Subcutaneous adipose tissue (tissue), 4 donors: ENCODE results near the gene EPHB3. TPM values are rescaled to one million over a fixed set of nuclear protein-coding genes. Genes with fewer than 3 reads are reported as not detected.

Experiments used
- total RNA-seq, 4 donors: library from RNA; depleted of rRNA; stranded (reverse); fragments of >200 nt; gene quantifications; one replicate each; pipeline ENCODE4 v1.1.0, GENCODE V29; 2016
- TF ChIP-seq, protein P1 (sequence below): fragments of 450-650 bp; IDR thresholded peaks from one replicate; pipeline ENCODE4 v1.5.1; 2016; ENCODE audit warnings: low read depth, mild to moderate bottlenecking, control low read depth, antibody characterized with exemption, moderate library complexity

The EPHB3 gene
- total RNA-seq, 4 donors from 2014 or later, result 0.17 to 0.22 TPM; not detected in 2

DNA sequence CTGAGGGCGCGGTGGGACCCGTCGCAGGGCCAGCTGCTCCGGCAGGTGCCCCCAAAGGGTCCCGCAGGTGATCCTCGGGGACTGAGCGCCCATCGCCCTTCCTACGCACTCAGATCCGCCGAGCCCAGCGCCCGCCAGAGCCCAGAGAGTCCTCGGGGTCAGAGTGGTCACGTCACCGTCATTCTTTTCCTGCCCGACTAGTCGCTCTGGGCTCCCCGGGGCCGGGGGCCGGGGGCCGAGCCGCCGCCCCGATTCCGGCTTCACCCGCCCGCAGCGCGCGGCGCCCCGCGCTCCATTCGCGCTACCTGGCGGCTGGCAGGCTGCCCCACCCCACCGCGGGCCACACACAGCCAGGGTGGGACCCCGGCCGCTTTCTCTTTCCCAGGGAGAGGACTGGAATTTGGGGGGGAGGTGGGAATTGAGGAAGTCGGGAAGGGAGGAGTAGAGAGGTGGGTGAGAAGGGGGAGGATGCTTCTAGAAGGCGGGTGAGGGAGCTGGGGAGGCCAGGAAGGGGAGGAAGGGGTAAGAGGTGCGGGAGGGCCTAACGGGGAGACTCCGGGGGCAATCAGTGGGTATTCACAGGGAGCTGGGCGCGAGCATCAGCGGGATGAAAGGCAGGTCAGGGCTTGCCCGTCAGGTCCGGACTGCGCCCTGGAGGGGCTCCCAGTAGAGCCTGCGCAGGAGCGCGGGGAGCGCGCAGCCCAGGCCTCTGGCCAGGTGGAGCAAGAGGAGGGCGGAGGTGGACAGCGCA, 36.1 kb upstream of the EPHB3 start:
- TF ChIP-seq, protein P1, sequence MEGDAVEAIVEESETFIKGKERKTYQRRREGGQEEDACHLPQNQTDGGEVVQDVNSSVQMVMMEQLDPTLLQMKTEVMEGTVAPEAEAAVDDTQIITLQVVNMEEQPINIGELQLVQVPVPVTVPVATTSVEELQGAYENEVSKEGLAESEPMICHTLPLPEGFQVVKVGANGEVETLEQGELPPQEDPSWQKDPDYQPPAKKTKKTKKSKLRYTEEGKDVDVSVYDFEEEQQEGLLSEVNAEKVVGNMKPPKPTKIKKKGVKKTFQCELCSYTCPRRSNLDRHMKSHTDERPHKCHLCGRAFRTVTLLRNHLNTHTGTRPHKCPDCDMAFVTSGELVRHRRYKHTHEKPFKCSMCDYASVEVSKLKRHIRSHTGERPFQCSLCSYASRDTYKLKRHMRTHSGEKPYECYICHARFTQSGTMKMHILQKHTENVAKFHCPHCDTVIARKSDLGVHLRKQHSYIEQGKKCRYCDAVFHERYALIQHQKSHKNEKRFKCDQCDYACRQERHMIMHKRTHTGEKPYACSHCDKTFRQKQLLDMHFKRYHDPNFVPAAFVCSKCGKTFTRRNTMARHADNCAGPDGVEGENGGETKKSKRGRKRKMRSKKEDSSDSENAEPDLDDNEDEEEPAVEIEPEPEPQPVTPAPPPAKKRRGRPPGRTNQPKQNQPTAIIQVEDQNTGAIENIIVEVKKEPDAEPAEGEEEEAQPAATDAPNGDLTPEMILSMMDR, result no peak

DNA sequence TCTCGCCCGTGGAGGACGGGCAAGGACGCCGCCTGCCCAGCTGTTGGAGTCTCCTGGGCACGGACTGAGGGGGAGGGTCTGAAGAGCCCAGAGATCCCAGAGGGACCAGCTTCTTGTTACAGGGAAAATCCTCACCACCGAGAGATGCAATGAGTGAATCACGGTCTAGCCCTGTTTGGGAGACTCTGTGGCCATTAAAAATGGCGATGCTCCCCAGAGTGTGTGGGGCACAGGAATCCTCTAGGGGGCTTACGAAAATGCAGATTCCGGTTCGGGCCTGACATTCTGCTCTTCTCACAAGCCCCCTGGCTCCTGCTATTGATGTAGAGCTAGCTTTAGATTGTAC, 35.5 kb upstream of the EPHB3 start:
- TF ChIP-seq, protein P1, result no peak

DNA sequence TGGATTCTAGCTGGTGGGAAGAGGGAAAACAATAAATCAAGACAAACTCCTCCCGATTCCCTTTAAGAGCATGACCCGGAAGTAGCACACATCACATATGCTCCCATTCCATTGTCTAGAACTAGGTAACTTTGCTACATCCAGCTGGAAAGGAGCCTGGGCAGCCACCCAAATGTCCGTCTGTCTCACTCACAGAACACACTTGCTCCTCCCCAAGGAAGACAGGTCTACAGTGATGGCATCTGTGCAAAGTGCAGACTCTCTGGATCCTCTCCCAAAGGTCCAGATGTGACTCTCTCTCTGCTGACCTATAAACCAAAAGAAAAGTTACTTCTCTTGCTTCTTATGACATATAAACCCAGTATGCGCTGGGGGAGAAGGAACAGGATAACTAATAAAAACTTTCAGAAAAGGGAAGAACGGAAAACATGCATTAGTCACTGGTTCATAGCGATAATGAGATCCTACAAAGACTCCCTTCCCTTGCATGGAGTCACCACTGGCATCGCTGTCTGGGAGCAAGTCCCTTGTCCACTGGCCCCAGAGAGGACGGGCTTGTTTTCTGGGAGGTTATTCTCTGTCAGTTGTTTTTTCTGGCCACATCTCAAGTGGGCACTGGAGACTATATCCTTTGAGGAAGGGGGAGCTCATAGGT, 29.8 kb upstream of the EPHB3 start:
- TF ChIP-seq, protein P1, result no peak

DNA sequence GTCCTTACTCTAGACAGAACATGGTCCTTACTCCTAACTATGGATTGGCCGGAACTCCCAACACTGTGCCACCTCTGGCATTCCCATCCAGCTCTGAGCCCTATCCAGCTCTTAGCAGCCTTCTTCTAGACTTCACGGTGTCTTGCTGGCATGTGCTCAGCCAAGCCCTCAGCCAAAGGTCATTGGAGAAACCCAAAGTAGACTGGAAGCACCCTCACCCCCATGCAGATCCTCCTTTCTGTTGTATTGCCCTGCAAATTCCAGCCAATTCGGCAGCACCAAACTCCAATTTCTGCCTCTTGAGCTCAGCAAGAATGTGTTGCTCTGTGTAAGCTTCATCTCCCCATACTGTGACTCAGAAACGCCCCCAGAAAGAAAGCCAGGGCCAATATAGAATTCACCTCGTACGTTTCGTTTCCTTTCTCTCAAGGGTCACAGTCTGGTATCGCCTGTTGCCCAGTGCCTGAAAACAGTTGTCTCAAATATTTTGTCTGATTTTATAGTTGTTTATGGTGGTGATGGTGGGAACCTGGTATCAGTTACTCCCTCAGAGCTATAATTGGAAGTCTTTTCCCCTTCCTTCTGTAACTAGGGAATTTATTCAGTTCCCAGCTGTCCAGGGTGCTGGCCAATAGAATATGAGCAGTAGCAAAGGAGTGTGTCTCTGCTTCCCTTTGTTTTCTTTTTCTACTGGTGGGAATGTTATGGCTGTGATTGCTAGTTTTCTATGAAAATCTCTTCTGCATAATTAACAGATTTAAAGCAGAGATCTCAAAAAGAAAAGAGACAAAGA, 28.4 kb upstream of the EPHB3 start:
- TF ChIP-seq, protein P1, result no peak

DNA sequence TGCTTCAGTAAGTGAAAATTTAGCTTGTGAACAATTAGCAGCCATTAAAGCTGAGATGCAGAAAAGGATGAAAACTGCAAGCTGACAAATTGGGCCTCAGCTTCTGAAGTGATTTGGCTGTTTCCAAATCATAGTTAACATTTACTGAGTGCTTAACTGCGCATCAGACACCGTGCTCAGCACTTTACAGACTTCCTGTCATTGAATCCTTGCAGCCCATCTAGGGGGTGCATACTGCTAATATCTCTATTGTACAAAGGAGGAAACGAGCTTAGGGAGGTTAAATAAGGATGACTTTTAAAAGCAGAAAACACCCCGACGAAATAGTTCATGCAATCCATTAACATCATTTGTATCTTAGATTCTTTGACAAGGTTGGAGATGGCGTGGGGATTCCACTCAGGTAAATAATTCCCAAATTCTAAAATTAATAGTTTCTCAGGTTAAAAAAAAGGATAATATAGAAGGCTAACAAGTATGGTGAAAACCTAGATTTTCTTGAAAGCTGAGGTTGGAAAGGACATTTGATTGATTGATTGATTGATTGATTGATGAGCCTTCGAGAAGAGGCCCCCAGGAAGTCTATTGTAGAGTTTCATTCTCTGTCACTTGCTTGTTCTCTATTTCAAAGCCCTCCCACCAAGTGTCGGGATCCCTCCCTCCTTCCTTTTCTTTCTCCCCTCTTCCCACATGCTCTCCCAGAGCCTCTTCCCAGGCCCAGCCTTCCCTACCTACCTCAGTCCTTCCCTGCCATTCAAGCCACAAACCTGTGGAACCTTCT, 23.5 kb upstream of the EPHB3 start:
- TF ChIP-seq, protein P1, result no peak

DNA sequence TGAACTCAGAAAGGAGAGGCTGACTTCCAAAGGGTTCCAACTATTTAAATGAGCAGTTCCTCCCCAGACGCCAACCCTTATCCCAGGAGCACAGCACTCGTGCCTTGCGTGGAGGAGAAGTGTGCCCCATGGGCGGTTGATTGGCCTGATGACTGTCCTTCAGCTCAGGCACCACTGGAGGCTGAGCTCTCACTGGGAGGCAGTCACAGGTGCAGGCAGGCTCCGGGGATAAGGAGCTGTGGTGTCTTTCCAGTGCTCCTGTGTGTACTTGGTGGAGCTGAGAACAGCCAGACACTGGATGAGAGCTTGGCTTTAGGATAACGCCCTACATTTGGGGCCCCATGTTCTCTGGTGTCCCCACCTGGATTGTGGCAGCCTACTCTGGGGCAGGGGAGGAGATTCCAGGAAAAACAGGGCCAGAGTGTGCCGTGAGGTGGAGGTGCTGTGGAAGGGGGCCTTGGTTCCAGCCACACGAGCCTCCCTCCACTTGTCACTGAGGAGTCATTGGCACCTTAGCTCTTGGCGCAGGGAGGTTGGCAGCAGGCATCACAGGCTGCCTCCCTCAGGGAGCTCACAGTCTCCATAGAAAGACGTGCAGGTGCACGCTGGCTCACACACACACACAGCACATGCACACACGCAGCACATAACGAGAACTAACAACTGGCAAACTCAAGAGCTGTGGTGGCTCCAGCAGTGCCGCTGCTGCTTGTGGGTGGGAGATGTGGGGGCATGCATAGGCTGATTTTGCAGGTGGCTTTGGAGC, 22.7 kb upstream of the EPHB3 start:
- TF ChIP-seq, protein P1, result no peak
